Measurements from ENCODE around the gene TCF23.
A peak's percentile ranks its signal among the peaks of the same experiment; 100 is the strongest.

Gene TCF23

DNA sequence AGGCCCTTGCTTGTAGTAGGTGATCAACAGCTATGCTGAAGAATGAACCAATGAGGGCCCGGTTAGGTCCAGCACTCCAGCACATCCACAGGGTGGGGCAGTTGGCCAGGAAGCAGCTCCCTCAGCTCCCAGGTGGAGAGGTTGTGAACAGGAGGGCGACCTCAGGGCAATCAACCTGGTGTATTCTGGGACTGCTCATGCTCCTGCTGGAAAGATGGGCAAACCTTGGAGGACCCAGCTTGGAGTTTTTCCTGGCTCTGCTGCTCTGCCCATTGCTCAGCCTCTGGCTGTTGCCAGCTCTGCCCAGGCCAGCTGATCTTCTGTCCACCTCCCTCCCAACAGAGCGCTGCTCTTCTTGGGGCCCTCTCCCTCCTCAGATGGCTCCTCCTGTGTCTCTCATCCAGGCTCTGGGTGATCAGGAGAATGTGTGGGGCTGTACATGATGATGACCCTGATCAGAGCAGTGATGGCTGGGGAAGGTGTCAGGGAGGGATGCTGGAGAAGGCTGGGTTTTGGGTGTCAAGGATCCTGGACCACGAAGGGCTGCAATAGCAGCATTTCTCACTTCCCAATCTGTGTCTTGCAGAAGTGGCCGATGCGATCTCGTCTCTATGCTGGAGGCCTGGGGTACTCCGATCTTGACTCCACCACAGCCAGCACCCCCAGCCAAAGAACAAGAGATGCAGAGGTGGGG is 3.4 kb downstream of the TCF23 start:
- H3K27ac ChIP-seq: no peak overlapping the region
- POLR2A ChIA-PET (ENCODE audit: low non-redundant PET): no interaction called here
- CTCF ChIA-PET: interaction anchor here (0.6 to 0.9 kb wide), 2 partner anchors 30 to 67 kb away, joined by 3 to 6 read pairs; no protein-coding TSS in a partner anchor
- DNase-seq (ENCODE audit: low spot score): peak; percentile 17
- TF ChIP-seq, protein P1, sequence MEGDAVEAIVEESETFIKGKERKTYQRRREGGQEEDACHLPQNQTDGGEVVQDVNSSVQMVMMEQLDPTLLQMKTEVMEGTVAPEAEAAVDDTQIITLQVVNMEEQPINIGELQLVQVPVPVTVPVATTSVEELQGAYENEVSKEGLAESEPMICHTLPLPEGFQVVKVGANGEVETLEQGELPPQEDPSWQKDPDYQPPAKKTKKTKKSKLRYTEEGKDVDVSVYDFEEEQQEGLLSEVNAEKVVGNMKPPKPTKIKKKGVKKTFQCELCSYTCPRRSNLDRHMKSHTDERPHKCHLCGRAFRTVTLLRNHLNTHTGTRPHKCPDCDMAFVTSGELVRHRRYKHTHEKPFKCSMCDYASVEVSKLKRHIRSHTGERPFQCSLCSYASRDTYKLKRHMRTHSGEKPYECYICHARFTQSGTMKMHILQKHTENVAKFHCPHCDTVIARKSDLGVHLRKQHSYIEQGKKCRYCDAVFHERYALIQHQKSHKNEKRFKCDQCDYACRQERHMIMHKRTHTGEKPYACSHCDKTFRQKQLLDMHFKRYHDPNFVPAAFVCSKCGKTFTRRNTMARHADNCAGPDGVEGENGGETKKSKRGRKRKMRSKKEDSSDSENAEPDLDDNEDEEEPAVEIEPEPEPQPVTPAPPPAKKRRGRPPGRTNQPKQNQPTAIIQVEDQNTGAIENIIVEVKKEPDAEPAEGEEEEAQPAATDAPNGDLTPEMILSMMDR (conservative IDR thresholded peaks at IDR 0.05; ENCODE audit: low read depth): no peak

- POLR2A ChIA-PET (ENCODE audit: low non-redundant PET): no interaction called here
Observed at GRCh38 chr2:27152796-27153464, 4.1 kb downstream of the TCF23 start.

GRCh38 chr2:27154488-27154887 is 5.7 kb downstream of the TCF23 start:
- TF ChIP-seq, protein P1 (conservative IDR thresholded peaks at IDR 0.05; ENCODE audit: low read depth): no peak

More at GRCh38 chr2:27152796-27153464, 4.1 kb downstream of the TCF23 start:
- CTCF ChIA-PET: interaction anchor here (0.9 kb wide), 1 partner anchor 66 kb away, joined by 6 read pairs; no protein-coding TSS in a partner anchor
- TF ChIP-seq, protein P1 (conservative IDR thresholded peaks at IDR 0.05; ENCODE audit: low read depth): no peak
- H3K27ac ChIP-seq: no peak overlapping the region
- DNase-seq (ENCODE audit: low spot score): peak; percentile 31

DNA sequence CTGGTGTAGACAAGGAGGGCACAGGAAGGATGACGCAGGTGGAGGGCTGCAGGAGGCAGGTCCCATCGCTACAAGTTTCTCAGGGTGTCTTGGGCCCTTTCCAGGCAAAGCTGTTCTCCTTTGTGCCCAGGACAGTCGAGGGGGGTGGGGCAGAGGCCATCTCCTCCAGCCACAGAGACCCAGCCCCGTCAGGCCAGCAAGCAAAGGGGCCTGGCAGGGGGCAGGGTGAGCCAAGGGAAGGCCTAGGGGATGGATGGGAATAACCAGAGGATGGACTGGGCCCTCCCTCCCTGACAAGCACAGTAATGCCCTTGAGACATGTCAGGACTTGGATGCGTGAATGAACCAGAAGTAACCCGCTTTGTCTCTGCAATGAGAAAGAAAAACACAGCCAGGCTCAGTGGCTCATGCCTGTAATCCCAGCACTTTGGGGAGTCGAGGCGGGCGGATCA is 6.3 kb downstream of the TCF23 start:
- peak; percentile 41 for DNase-seq (ENCODE audit: low spot score)
- CTCF ChIA-PET: no interaction called here
- TF ChIP-seq, protein P1 (conservative IDR thresholded peaks at IDR 0.05; ENCODE audit: low read depth): no peak

More at GRCh38 chr2:27154488-27154887, 5.7 kb downstream of the TCF23 start:
- POLR2A ChIA-PET (ENCODE audit: low non-redundant PET): no interaction called here
- DNase-seq (ENCODE audit: low spot score): no peak
- CTCF ChIA-PET: interaction anchor here (0.6 kb wide), 1 partner anchor 93 kb away, joined by 4 read pairs; no protein-coding TSS in a partner anchor
- H3K27ac ChIP-seq: no peak overlapping the region

DNA sequence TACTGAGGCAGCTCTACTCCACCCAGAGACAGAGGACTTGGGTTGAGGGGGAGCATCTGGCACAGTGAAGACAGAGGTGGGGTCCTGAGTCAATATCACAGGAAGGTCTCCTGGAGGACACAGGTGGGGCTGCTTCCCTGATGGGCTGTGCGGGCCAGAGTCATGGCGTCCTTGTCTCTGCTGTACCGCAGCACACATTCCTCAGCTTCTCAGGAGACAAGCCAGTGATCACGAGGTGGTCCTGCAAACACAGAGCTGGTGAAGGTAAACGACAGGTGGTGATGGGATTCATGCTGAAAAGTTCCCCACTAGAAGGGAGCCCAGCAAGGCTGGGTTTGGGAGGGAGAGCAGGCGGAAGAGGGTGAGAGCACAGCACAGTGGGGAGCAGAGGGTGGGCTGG is 9.7 kb downstream of the TCF23 start:
- CTCF ChIA-PET: interaction anchor here (0.8 to 3.0 kb wide), 3 partner anchors 11 to 107 kb away, joined by 3 to 11 read pairs (median 4); no protein-coding TSS in a partner anchor
- TF ChIP-seq, protein P1 (conservative IDR thresholded peaks at IDR 0.05; ENCODE audit: low read depth): no peak
- DNase-seq (ENCODE audit: low spot score): no peak
- no peak overlapping the region for H3K27ac ChIP-seq
- POLR2A ChIA-PET (ENCODE audit: low non-redundant PET): no interaction called here

More for the DNA sequence above, 6.3 kb downstream of the TCF23 start:
- POLR2A ChIA-PET (ENCODE audit: low non-redundant PET): no interaction called here
- no peak overlapping the region for H3K27ac ChIP-seq

DNA sequence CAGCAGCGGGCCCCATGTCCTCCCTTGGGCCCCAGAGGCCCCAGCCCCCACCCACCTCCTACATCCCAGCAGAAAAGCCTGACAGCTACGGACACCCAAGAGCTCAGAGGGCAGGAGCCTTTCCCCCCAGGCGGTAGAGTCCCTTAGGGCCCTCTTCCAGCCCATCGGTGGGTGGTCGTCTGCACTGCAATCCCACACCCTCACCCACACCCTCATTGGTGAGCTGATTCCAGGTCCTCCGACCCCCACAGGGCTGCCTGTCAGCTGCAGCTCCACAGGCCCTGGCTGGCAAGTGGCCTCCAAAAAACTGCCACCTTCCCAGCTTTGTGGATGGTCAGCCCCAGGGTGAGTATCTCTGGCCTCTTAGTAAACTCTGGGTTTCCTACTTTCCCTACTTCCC is 10.5 kb downstream of the TCF23 start:
- CTCF ChIA-PET: interaction anchor here (1.1 to 3.0 kb wide), 2 partner anchors 11 to 41 kb away, joined by 4 to 11 read pairs; no protein-coding TSS in a partner anchor
- no peak overlapping the region for H3K27ac ChIP-seq
- no peak for DNase-seq (ENCODE audit: low spot score)
- TF ChIP-seq, protein P1 (conservative IDR thresholded peaks at IDR 0.05; ENCODE audit: low read depth): no peak
- POLR2A ChIA-PET (ENCODE audit: low non-redundant PET): no interaction called here
